ENCODE data around the gene TYMS.

DNA sequence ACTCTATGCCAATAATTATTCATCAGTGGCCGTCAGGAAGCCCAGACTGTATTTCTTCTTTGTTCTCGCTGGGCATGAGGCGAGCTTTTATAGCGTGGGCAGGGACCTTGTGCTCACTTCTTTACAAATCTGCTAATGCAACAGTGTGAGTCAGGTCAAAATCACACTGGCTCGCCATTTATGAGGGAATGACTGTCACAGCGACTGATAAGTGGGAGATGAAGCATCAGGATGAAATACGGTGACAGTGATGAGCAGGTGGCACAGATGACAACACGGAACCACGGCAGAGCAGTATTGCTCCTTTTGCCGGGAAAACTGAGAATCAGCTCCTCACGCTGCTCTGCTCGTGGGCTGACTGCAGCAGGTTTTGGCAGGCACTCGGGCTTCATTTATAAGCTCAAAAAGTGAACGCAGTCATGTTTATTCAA is 20.5 kb downstream of the TYMS start:
- TF ChIP-seq CTCF (IDR thresholded peaks at IDR 0.05; ENCODE audit: extremely low read depth in 1 of 2, insufficient read depth in 1 of 2, low read depth in 1 of 2, low read length in 2 of 2) (no peak), EZH2 (IDR thresholded peaks at IDR 0.05; ENCODE audit: borderline replicate concordance, low read depth, low read length, severe bottlenecking) (no peak)
